ENCODE results near the gene ESPL1.
"Not testable (repeated sequence)": the region's sequence is repeated elsewhere in the genome, so short reads cannot be mapped to it uniquely, and the experiment has no call there.

The ESPL1 gene

DNA sequence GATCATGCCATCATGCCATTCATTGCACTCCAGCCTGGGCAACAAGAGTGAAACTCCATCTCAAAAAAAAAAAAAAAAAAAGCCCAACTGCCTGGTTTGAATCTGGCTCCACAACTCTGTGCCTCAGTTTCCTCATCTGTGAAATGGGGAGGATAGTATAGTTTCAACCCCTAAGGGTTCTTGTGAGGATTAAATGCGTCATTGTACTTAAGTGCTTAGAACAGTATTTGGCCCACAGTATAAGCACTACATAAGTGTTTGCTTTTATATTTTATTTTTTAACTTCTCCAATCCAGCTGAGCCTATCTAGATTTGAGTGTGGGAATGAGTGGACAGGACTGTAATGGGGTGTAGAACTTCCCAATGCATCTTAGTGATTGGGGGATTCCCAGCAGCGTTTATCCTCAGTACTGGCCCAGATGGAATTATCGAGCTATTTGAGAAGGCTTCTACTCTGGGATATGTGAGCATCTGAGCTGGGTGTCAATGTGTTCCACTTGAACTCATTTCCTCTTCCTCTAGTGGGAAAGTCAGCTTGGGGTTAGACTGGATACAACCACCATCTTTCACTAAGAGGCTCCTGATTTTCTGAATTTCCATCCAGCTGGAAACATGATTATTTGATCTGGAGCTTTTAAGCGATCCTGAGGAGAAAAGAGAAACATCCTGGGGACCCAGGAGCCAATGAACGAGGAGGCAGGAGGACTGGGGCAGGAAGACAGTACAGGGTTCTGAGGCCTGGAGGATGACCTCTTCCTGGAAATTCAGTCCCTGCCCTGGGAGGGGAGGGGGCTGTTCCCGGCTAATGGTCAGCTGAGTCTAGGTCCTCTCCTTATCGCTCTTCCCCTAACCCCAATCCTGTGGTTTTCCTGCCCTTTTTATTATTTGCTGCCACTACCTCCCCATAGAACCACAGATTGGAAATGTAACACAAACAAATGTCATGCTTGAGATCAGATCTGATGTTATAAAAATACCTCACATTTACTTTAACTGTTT lies 9.3 kb upstream of the ESPL1 start:
- no peak for DNase-seq (ENCODE audit: low spot score)

DNA sequence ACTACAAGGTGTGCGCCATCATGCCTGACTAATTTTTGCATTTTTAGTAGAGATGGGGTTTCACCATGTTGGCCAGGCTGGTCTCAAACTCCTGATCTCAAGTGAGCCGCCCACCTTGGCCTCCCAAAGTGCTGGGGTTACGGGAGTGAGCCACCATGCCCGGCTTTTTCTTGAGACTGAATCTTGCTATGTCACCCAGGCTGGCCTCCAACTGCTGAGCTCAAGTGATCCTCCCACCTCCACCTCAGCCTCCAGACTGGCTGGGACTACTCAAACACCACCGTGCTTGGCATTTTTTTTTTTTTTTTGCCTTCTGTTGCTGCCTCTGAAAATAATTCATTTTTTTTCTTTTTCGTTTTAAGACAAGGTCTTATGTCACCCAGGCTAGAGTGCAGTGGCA lies 8.2 kb upstream of the ESPL1 start:
- no peak for DNase-seq (ENCODE audit: low spot score)

DNA sequence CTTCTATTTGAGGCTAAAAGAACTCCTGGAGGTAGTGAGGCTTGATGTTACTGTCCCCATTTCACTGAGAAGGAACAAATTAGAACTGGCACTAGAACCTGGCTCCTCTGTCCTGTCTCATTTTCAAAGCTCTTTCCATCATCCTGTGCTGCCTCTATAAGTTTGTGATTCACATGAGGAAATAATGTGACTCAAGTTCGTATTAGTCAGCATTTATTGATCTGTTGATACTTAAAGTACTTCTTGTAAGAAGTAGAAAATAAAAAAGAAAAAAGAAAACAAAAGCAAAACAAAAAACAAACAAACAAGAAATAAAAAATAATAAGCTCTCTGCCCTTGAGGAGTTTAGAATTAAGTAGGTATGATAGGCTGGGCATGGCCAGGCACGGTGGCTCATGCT lies 2.3 kb upstream of the ESPL1 start:
- no peak for DNase-seq (ENCODE audit: low spot score)

DNA sequence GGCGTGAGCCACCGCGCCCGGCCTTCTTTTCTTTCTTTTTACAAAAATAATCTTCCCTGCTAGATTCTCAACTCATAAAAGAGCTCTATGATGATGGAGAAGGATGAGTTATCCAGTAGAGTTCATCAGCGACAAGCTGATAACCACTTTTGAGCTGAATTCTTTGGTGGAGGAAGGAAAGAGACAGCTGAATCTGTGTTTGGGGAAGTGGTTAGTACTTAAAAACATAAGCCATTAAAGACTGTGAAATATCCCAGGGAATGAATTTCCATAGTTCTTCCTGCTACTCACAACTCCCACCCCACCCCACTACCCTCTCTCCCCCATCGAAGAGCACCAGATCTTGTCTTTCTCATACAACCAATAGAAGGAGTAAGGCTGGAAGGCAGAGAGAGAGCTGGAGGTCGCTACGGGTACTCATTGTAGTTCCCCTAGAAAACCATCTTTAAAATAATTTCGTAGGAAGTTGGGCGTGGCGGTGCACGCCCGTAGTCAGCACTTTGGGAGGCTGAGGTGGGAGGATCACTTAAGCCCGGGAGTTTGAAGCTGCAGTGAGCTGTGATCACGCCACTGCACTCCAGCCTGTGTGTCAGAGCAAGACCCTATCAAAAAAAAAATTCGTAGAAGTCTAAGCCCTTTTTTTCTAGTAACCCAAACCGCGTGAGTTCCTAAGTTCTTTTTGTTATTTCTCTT lies 647 bp upstream of the ESPL1 start:
- no peak for DNase-seq (ENCODE audit: low spot score)

DNA sequence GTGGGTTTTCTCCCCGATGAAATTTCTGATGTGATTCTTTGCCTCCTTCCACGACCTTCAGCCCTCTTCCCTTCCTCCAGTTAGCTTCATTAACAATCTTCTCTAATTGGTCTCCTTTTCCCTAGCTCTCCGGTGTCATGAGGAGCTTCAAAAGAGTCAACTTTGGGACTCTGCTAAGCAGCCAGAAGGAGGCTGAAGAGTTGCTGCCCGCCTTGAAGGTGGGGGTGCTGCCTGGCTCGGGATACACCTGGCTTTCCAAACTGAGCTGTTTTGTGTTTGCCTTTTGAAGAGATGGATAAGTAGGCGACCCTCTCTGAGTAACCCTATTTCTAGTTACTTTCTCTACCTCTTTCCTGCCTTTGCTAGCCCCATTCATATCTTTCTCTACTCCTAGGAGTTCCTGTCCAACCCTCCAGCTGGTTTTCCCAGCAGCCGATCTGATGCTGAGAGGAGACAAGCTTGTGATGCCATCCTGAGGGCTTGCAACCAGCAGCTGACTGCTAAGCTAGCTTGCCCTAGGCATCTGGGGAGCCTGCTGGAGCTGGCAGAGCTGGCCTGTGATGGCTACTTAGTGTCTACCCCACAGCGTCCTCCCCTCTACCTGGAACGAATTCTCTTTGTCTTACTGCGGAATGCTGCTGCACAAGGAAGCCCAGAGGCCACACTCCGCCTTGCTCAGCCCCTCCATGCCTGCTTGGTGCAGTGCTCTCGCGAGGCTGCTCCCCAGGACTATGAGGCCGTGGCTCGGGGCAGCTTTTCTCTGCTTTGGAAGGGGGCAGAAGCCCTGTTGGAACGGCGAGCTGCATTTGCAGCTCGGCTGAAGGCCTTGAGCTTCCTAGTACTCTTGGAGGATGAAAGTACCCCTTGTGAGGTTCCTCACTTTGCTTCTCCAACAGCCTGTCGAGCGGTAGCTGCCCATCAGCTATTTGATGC lies 797 bp downstream of the ESPL1 start:
- DNase-seq (ENCODE audit: low spot score) = peak; percentile 50

DNA sequence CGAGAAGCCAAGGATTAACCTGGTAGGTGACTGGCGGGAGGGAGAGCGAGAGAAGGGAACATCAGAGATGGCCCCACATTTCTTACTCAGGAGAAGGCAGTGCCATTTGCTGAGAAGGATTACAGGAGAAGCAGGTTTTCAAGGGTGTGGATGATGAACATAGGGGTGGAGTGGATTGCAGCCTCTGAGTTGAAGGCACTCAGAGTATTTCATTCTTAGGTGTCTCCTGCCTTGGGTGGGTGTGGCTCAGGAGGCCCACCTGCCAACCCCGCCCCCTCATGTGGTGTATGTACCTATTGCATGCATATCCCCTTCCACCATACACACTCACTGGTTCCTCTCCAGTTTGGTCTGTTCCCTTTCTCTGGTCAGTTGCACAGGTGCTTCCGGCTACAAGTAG lies 6.3 kb downstream of the ESPL1 start:
- peak; percentile 23 for DNase-seq (ENCODE audit: low spot score)

DNA sequence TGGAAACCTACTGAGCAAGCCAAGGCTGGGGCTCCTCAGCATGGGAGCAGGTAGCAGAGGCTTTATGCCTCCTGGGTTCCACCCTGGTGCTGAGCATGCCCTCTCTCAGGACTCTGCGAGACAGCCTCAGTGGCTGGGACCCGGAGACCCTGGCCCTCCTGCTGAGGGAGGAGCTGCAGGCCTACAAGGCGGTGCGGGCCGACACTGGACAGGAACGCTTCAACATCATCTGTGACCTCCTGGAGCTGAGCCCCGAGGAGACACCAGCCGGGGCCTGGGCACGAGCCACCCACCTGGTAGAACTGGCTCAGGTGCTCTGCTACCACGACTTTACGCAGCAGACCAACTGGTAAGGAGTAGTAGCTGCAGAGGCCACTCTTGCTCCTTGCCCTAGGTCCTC lies 8.4 kb downstream of the ESPL1 start:
- DNase-seq (ENCODE audit: low spot score) = no peak

DNA sequence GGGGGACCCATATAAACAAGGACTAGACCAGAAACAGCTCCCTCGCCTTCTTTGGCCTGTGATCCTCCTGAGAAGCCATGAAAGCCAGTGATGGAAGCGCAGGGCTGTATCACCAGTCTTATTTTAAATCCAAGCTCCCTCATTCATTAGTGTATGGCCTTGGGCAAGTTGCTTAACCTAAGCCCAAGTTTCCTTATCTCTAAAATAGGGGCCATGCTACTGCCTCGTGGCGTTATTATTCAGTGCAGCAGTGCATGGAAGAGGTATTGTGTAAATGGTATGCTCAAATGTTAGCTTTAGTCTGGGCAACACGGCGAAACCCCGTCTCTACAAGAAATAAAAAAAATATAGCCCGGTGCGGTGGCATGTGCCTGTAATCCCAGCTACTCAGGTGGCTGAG lies 9.9 kb downstream of the ESPL1 start:
- no peak for DNase-seq (ENCODE audit: low spot score)

DNA sequence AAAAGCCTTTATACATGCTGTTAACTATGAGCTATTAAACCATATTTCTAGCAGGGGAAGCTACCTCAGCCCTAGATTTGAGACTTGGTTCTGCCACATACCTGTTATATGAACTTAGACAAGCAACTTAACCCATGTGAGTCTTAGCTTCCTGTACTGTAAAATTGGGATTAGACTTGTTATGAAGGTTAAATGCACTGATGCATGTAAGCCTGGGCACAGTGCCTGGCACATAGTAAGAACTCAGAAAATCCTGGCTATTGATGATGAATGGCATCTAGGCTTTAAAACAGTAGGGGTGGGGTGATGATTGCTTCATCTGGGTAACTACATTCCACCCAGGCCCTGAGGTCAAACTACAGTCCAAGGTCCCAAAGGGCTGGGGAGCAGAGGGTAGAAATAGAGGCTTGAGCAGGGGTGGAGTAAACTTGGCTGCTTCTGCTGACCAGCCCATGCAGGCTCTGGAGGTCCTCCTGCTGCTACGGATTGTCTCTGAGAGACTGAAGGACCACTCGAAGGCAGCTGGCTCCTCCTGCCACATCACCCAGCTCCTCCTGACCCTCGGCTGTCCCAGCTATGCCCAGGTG lies 11.3 kb downstream of the ESPL1 start:
- no peak for DNase-seq (ENCODE audit: low spot score)

DNA sequence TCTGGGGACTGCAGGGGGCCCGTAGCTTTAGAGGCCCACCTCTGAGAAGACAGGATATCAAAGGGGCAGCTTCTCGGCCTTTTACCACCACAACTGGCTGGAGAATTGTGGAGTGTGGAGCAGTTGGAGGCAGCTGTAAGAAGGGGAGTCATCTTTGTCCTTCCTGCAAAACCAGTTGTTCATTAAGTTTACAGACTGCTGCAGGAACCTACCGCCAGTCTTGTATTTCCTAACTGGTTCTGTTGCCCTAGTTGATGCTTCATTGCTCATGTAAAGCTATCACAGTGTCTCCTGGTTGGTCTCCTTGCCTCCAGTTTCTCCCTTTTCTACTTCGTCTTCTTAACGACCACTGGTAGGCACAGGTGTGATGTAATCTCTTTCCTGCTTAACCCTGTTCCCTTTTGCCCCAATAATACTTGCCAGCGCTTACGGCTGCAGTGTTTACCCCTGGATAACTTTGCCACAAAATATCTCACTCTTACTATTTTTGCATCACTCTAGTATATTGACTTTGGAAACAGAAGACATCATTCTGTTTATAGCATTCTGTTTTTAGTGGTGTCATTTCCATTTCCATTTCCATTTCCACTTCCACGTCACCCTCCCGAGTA lies 11.9 kb downstream of the ESPL1 start:
- DNase-seq (ENCODE audit: low spot score) = no peak

DNA sequence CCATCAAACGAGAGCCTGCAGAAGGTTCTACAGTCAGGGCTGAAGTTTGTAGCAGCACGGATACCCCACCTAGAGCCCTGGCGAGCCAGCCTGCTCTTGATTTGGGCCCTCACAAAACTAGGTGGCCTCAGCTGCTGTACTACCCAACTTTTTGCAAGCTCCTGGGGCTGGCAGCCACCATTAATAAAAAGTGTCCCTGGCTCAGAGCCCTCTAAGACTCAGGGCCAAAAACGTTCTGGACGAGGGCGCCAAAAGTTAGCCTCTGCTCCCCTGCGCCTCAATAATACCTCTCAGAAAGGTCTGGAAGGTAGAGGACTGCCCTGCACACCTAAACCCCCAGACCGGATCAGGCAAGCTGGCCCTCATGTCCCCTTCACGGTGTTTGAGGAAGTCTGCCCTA lies 18.3 kb downstream of the ESPL1 start:
- no peak for DNase-seq (ENCODE audit: low spot score)

DNA sequence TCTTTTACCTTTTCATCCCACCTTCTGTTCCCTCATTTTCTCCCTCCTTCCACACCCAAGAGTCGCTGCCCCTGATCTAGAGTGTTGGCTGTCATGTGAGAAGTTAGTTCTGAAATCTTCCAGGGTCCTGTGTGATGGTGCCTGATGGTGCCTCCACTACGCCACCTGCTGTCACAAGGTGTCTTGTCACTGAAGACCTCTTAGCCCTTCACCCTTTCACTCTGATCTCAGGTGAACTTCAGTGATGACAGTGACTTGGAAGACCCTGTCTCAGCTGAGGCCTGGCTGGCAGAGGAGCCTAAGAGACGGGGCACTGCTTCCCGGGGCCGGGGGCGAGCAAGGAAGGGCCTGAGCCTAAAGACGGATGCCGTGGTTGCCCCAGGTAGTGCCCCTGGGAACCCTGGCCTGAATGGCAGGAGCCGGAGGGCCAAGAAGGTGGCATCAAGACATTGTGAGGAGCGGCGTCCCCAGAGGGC lies 19.7 kb downstream of the ESPL1 start:
- DNase-seq (ENCODE audit: low spot score) = peak; percentile 81

DNA sequence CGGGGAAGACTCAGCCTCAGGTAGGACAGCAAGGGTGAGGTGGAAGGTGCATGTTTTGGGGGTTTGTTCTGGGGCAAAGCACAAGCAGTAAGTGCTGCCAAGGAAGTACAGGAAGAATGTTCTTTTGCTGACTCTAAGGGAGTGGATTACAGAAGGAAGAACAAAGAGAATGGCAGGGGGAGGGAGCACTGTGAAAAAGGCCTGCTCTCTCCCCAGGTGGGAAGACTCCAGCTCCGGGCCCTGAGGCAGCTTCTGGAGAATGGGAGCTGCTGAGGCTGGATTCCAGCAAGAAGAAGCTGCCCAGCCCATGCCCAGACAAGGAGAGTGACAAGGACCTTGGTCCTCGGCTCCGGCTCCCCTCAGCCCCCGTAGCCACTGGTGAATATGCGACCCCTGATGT lies 20.2 kb downstream of the ESPL1 start:
- DNase-seq (ENCODE audit: low spot score) = no peak

DNA sequence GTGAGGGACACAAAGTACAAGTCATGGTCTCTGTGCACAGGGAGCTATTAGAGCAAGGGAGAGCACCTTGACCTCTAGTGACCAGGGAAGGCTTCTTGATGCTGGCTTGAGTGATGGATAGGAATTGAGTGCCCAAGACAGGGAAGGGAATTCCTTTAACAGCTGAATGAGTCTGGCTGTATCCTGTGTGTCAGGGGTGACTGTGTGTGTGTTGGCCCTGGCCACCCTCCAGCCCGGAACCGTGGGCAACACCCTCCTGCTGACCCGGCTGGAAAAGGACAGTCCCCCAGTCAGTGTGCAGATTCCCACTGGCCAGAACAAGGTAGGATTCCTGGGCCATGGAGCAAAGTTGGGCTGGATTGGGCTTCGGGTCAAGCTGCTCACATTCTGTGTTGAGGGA lies 21.8 kb downstream of the ESPL1 start:
- no peak for DNase-seq (ENCODE audit: low spot score)

DNA sequence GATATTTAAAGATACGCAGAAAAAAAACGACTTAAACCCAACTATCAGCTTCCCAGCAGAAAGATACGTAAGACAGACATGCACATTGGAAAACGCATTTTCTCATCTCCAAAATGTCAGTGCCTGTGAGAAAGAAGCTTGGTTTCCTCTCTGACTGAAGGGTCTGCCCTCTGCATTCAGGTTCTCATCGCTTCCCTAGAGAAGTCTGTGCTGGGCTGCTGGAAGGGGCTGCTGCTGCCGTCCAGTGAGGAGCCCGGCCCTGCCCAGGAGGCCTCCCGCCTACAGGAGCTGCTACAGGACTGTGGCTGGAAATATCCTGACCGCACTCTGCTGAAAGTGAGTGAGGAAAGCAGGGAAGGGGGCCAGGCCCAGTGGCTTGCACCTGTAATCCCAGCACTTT lies 22.6 kb downstream of the ESPL1 start:
- no peak for DNase-seq (ENCODE audit: low spot score)

DNA sequence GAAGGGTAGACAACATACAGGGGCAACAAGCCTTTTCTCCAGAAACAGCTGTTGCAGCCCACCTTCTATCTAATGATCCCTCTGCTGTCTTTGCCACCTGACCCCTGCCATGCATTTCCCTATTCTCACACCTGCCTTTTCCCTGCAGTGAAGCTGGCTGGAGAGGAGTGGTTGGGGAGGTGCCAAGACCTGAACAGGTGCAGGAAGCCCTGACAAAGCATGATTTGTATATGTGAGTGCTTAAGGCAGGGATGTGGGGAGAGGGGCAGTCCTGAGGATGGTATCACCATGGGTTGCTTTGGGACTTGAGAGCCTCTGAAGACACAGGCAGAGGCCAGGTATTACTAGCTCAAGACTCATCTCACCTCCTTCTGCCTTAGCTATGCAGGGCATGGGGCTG lies 24.3 kb downstream of the ESPL1 start:
- DNase-seq (ENCODE audit: low spot score) = no peak

DNA sequence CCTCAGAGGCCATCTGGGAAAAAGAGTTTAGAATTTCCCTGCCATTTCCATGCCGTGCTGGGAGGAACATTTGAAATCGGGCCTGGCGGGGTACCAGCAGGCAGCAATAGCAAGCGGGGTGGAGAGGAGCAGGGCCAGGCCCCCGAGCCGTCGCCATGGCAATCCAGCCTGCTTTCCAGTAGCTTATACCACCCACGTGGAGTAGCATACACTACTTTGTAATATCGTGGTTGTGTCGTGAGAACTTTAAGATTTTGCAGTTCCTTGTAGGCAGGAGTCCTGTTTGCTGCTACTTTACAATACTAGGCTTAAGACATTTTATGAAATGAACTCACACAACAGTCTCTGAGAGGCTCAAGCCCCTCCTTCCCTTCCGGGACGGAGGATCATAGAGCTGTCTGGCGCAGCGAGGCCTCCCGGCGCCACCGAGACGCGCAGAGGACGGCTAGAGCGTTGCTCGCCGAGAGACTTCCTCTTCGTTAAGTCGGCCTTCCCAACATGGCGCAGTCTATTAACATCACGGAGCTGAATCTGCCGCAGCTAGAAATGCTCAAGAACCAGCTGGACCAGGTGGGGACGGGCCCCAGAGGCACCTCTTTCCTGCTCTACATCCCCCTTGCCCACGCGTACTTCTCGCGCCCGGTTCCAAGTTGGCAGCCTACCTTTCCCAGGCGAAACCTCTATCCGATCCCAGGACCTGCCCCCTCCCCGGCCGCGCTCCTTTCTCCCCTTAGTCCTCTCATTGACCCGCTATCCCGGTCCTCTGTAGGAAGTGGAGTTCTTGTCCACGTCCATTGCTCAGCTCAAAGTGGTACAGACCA lies 27.2 kb downstream of the ESPL1 start, which contains the start of gene PFDN5:
TSS of gene PFDN5 (plus strand) at position 473 of the 821 bp plus-strand sequence. CDS start at position 499, 26 bp downstream.
- DNase-seq (ENCODE audit: low spot score) = peak; percentile 90

DNA sequence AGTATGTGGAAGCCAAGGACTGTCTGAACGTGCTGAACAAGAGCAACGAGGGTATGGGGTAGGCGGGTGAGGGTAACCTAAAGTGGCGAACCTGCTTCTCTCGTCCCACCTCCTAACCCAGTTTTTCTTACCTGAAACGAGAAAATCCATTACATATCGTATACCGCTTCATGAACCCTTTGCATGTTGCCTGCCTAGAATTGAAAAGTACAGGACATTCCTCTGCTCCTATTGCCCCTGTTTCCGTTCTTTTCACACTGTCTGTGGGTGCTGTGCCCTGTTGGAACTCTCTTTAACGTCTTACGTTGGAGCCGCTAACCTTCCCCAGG lies 27.8 kb downstream of the ESPL1 start:
- DNase-seq (ENCODE audit: low spot score) = no peak

DNA sequence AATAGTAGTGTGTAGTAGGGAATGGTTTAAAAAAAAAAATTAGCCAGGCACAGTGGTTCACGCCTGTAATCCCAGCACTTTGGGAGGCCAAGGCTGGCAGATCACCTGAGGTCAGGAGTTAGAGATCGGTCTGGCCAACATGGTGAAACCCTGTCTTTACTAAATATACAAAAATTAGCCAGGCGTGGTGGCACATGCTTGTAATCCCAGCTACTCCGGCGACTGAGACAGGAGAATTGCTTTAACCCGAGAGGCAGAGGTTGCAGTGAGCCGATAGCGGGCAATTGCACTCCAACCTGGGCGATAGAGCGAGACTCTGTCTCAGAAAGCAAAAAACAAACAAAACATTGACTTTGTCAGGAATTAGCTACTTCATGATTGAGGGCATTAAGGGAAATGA lies 29.0 kb downstream of the ESPL1 start:
- DNase-seq (ENCODE audit: low spot score) = not testable (repeated sequence)

DNA sequence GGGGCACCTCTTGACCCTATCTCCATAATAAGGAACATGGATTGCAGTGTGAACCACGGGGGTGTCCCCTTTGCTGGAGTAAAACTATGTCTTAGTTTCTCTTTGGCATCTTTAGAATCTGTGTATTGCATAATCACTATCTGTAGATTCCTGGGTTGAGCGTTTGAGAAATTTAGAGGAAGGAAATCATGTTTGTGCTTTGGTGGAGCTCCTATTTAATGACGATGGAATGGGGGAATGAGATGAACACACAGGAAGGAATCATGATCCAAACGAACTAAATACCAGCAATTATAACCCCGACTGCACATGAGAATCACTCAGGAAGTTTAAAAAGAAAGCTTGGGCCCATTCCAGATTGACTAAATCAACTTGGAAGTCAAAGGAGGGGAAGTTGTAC lies 30.1 kb downstream of the ESPL1 start:
- DNase-seq (ENCODE audit: low spot score) = no peak

DNA sequence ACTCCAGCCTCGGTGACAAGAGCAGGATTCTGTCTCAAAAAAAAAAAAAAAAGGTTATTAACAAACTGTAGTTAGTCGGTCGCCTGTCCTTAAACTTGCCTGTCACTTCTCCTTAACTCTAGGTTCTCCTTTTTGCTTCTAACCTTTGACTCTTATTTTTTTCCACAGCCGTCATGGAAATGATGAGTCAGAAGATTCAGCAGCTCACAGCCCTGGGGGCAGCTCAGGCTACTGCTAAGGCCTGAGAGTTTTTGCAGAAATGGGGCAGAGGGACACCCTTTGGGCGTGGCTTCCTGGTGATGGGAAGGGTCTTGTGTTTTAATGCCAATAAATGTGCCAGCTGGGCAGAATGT lies 31.0 kb downstream of the ESPL1 start:
- DNase-seq (ENCODE audit: low spot score) = no peak

Measured in iPS-NIHi11 (cell line).